HG03520 (cell line): ENCODE measurements around the gene SYCP1.
"Not testable (repeated sequence)": the region's sequence is repeated elsewhere in the genome, so short reads cannot be mapped to it uniquely, and the experiment has no call there.

Experiments used
- ATAC-seq: cut with Tn5 transposase; IDR thresholded peaks from one replicate; pipeline ENCODE4 v1.9.1; 2021; ENCODE audit warnings: mild to moderate bottlenecking, moderate library complexity; ENCODE audit not compliant: unreplicated experiment

SYCP1 gene, protein sequence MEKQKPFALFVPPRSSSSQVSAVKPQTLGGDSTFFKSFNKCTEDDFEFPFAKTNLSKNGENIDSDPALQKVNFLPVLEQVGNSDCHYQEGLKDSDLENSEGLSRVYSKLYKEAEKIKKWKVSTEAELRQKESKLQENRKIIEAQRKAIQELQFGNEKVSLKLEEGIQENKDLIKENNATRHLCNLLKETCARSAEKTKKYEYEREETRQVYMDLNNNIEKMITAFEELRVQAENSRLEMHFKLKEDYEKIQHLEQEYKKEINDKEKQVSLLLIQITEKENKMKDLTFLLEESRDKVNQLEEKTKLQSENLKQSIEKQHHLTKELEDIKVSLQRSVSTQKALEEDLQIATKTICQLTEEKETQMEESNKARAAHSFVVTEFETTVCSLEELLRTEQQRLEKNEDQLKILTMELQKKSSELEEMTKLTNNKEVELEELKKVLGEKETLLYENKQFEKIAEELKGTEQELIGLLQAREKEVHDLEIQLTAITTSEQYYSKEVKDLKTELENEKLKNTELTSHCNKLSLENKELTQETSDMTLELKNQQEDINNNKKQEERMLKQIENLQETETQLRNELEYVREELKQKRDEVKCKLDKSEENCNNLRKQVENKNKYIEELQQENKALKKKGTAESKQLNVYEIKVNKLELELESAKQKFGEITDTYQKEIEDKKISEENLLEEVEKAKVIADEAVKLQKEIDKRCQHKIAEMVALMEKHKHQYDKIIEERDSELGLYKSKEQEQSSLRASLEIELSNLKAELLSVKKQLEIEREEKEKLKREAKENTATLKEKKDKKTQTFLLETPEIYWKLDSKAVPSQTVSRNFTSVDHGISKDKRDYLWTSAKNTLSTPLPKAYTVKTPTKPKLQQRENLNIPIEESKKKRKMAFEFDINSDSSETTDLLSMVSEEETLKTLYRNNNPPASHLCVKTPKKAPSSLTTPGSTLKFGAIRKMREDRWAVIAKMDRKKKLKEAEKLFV

DNA sequence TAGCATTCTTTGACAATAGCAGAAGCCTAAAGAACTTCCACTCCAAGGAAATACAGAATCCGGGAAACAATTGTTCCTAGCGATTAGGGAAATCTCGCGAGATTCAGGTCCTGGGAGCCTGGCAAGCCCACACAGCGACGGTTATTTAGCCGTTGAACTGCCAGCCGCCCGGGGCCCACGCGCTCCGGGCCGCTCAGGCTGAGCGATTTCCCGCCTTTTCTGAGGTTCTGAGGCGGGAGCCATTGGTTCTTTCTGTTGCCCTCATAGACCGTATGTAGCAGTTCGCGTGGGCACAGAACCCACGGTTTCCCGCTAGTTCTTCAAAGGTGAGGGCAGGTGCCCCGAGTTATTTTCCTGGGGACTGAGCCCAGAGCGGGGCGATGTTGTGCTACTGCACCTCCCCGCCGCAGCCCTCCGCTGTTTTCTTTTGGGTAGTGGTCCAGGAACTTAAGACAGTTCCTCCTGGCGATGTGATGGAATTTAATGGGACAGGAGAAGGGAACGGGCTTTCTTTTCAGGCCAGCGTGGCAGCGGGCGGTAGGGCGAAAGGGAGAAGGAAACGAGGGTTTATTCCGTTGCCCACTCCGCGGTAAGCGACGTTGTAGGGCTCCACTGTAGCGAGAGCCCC is at the start of gene SYCP1:
Gene SYCP1 (plus strand): TSS at position 171 of the 628 bp plus-strand sequence. CDS start 602 bp downstream, outside the sequence.
- ATAC-seq, result no peak

DNA sequence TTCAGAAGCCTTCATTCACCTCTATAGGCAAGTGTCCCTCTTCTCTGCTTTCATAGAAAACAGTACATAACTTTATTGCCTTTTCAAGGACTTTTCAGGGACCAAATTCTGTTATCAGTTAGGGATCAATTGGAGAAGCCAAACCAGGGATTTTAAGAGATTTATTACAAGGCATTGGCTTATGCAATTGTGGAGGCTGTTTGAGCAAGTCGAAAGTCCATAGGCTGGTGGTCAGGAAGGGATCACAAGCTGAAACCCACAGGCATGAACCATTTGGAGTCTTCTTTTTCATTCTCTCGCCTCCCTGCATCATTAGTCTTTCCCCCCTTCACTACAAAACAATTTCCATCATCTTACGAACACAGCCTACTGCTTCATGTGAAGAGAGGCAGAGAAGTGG is 34.8 kb upstream of the SYCP1 start:
- ATAC-seq, result no peak

DNA sequence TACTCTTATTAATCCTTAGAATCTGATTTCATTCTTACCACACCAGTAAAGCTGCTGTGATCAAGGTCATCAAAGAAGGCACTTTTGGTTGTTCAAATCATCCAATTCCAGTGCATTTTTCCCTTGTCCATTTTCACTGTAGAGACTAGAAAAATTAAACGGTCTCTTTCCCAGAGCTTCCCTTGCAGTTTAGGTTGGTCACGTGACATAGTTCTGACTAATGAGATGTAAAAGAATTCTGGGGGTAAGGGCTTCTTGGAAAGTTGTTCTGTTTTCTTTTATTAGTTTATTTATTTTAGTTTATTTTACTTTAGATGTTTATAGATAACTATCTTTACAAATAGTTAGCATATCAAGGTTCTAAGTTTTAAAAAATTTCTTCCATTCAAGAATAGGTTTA is 34.3 kb upstream of the SYCP1 start:
- ATAC-seq, result no peak

DNA sequence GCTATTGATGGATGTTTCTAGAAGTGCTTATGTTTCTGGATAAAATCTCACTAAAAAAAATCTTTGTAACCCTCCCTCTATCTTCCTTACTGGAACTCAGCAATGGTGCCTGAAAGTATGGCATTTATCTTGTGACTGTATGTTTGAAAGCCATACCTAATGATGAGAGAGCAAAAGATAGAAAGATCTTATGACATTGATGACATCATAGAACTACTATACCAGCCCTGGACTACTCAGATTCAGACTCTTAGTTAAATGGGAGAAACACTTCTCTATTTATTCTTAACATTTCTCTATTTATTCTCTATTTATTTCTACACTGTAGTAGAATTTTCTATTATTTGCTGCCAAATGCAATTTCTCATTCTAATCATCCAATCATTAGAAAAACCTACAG is 32.7 kb upstream of the SYCP1 start:
- ATAC-seq, result no peak

DNA sequence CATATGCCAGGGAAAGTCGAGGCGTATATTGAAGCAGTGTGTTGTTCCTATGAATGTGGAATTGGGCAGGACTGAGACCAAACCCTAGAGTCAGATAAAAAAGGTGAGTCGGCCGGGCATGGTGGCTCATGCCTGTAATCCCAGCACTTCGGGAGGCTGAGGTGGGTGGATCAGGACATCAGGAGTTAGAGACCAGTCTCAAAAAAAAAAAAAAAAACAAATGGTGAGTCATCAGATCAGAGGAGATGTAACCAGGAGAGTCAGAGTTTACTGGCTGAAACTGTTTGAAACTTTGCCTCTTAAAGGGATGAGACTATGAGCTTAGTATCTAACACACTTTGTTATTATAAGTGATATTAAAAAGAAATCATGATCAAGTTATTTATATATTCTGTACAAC is 26.4 kb upstream of the SYCP1 start:
- no peak for ATAC-seq

DNA sequence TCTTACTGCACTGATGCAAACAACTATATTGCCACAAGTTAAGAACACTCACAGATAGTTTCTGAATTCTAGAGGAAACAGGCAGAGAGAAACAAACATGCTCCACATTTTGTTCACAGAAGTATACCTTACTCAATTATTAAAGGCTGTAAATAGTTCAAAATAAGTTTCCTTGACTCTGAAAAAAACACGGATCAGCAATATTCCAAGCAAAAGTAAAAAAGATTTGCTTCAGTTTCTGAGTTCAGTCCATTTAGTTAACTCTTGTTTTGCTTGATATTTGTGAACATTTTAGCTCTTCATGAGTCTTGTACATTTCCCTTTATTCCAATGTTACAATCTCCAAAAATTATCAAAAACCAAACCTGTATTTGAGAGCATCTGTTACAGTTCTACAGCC is 24.6 kb upstream of the SYCP1 start:
- not testable (repeated sequence) for ATAC-seq

DNA sequence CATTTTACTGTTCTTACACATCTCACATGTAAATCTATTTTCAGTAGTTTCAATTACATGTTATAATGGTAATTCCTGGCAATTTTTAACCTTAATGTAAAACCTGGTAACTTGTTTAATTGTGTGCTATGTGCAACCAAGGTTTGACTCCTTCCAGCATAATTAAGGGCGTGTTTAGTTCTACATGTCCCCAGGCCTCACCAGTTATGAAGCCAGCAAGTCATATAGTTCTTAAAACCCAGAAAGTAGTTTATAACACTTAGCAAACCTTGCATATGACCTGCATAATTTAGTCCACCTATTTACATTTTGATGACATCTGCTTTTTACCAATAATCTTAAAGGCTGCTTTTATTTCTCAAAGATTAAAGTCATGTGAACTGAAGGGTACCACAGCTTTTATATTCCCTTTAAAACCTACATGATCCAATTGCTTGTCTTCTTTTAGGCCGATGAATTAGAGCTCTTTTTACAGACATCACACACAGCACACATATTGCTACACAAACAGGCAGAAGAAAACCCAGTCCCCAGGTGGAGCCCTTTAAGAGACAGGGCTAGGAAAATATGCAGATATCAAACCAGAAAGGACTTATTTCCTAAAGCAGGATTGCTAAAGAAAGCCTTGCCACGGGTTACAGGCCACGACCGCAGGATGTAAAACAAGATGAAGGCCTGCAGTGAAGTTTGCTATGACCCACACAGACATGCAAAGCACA is 23.2 kb upstream of the SYCP1 start:
- ATAC-seq, result no peak

DNA sequence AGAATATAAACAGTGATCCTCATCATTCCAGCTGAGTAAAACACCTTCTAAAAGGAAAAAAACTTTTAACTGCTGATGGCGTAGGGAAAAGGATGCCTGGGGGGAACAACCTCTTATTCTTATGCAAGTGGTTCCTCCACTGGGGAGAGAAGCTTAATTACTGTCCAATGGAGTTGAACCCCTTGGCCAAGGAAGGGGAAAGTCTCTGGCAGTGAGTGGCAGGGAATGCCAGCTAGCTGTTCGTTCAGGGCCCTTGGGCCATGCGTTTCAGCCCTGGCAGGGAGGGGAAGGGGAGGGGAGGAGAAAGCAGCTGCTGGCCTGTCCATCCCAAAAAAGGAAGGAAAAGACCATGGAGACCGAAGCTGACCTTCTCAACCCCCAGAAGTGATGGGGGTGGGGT is 22.6 kb upstream of the SYCP1 start:
- ATAC-seq, result no peak

DNA sequence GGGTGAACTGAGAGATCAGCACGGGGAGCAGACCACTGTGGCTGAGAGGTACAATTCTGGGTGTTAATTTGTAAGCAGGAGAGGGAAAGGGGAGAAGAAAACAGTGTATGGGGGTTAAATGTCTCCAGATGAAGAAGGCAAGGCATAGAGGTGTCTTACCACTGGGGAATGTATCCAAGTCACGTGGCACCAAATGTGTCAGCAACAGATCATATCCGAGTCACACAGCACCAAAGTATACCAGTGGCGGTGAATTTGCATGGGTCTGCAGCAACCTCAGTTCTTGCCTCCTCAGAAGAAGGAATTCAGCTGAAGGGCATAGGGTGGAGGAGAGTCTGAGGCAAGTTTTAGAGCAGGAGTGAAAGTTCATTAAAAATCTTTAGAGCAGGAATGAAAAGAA is 21.2 kb upstream of the SYCP1 start:
- ATAC-seq, result no peak

DNA sequence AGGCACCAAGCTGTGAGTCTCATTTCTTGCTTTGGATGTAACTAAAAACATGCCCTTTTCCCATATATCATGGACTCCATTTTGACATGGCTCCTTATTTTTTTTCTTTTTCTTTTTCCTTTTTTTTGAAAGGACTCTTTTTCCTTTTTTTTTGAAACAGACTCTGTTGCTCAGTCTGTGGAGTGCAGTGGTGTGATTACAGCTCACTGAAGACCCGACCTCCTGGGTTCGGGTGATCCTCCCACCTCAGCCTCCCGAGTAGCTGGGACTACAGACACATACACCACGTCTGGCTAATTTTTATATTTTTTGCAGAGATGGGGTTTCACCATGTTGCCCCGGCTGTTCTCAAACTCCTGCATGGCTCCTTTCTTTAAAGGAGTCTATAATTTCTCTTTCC is 10.4 kb upstream of the SYCP1 start:
- no peak for ATAC-seq

DNA sequence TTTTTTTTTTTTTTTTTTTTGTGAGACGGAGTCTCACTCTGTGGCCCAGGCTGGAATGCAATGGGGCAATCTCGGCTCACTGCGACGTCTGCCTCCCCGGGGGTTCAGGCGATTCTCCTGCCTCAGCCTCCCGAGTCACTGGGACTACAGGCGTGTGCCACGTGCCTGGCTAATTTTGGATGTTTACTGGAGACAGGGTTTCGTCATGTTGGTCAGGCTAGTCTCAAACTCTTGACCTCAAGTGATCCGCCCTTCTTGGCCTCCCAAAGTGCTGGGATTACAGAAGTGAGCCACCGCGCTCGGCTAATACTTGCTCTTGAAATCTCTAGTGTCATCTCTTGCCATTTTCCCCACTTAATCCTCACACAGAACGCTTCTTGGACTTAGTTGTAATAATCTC is 1.1 kb upstream of the SYCP1 start:
- ATAC-seq, result no peak

DNA sequence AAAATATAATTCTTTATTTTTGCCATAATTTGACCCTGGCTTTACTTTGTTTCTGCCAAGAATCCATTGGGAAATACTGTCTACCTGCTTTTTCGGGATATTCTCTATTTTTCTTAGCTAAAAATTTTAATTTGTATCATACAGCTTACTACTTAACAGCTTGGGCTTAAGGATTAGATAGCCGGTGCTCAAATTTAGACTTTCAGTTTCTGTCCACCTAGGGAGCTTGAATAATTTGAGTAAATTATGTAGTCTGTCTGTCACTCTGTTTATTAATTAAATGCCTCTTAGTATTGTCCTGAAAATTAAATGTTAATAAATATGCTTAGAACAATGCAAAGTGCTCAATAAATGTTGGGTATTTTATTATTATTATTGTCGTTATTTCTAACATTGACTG is 6.7 kb downstream of the SYCP1 start:
- ATAC-seq, result no peak

DNA sequence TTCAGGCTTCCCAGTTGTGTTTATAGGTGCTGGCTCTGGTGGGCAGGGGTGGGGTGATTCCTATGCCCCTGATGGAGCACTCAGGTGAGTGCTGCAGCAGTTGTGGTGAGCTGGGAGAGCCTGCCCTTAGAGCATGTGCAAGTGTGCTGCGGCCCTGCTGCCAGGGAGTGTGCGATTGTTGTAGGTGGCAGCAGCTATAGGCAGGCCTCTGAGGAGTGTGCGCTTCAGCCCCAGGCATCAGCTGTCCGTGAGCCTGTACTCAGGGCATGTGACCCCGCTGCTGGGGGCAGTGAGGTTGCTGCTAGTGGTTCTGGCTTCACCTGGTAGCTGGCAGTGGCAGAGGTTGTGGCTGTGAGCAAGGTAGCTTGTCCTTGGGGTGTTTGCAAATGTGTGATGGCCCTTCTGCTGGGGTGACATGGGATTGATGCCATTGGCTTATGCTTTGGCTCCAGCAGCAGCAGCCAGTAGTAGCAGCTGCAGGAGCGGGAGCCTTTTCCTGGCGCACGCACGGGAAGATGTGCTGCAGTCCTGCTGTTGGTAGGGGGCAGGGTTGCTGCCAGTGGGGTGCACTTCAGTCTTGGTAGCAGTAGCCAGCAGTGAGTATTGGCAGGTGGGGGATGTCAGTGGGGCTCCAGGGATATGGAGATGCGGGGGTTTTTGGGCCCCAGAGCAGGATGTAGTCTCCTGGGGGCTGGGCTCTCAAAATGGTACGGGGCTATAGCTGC is 37.7 kb downstream of the SYCP1 start:
- no peak for ATAC-seq

DNA sequence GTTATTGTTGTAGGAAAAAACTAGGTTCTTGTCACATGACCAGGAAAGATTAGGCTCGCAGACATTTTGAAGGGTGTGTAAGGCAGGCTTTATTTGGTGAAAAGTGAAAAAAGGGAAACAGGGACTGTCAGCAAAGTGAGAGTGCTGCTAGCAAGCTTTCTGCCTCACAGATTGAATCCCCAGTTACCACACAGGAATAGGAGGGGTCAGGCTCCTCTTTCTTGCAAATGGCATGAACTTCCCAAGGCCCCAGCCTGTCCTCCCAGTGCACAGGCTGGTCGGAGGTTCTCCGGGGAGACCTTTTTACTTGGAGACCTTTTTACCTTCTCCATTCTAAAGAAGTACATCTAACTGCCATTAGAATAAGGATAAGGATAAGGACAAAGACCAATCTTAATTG is 42.1 kb downstream of the SYCP1 start:
- ATAC-seq, result no peak

DNA sequence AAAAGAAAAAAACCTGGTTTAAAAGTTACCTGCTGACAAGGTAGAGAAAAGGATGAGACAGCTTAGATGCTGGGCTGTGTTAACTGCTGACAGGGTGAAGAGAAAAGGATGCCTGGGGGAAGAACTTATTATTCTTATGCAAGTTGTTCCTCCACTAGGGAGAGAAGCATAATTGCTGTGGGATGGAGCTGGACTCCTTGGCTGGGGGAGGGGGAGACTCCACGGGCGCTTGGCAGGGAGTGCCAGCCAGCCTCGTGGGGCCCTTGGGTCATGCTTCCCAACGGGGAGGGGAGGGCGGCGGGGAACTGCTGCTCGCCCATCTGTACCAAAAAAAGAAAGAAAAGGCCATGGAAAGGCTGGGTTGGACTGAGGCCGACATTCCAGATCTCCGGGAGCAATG is 47.2 kb downstream of the SYCP1 start:
- ATAC-seq, result no peak

DNA sequence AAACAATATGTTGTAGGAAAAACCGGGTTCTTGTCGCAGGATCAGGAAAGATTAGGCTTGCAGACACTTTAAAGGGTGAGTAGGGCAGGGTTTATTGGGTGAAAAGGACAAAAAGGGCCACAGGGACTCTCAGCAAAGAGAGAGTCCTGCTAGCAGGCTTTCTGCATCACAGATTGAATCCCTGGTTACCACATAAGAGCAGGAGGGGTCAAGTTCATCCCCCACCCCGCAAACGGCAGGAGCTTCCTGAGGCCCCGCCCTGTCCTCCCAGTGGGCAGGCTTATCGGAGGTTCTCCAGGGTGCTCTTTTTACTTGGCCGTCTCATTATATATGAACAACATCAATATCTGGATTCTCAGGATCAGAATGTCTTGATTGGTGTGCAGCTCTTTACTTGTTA is 47.7 kb downstream of the SYCP1 start:
- no peak for ATAC-seq

DNA sequence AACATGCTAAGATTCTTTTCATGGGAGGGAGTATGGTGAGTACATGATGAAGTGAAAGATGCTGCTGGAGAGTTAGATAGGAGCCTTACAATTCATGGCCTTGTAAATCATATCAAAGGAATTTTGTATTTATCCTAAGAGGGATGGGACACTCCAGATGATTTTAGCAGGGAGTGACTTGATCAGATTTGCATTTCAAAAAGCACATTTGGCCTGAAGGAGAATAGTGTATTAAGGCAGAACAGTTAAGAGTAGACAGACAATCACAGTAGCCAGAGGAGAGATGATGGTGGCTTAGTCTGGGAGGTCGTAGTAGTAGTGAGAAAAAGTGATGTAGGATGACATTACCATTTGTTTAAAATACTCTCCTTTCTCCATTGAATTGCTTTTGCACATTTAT is 48.8 kb downstream of the SYCP1 start:
- ATAC-seq, result no peak

DNA sequence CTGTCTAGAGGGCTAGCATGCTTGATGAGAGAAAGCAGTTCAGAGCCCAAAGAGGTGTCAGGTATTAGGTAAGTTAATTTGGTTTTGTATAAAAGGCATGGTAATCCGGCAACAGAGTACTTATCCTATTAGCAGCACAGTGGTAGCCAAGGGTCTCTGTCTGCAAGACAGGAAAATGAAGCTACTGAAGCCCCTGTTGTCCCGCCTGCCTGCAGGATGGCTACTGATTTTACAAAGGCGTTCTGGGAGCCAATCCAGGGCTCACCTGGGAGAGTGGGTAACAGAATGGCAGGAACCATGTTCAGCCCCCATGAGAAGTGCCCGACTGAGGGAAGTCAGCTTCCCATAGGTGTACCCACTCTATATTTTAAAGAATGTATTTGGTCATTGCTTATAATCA is 61.1 kb downstream of the SYCP1 start:
- ATAC-seq, result not testable (repeated sequence)

DNA sequence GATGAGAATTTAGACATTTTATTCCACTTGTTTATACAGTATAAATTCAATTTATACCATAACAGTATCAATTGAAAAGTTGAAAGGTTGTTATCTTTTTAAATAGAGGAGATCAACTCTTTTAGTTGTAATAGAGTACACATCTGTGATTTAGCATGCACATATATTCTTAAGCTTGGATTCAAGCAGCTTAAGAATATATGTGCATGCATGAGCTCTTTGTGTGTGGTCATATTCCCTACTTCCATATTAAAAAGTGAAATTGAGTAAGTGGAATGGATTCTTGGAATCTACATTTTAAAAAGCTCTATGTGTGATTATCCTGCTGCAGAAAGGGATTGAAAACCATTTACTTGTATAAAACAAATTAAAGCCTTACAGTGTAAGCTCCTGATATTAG is 71.9 kb downstream of the SYCP1 start:
- ATAC-seq, result no peak

DNA sequence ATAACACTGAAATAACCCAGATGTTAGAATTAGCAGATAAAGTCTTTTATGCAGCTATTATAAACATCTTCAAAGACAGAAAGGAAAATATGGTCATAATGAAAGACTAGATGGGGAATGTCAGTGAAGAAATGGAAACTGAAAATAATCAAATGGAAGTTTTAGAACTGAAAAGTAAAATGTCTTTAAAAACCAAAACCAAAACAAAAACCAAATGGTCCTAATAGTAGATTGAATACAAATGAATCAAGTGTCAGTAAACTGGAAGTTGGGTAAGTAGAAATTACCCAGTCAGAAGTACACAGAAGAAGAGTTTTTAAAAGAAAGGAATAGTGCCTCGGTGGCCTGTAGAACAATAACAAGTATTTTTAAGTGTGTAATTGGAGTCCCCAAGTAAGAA is 72.7 kb downstream of the SYCP1 start:
- ATAC-seq, result no peak
